HepG2 (cell line): Measurements from ENCODE around the gene ZNF396. TPM values are rescaled to one million over a fixed set of nuclear protein-coding genes. Genes with fewer than 3 reads are reported as not detected.

Source experiments
- ATAC-seq: fragments of 200-7000 bp; cut with Tn5 transposase; 3 replicates; pipeline ENCODE4 v1.9.1; 2020; ENCODE audit warnings: mild to moderate bottlenecking, moderate library complexity
- BruUV-seq: library from RNA; stranded (reverse); fragments of 400-500 nt; replicated peaks from 2 replicates; lab custom pipeline; 2021; lab: Mats Ljungman, UMichigan
- CTCF ChIA-PET: fragments of 300-600 bp; formaldehyde crosslinking; extraction: SDS; loops from one replicate; lab custom pipeline; 2021; ENCODE audit warnings: low total read pairs, inconsistent platforms, low intra/inter-chr PET ratio; lab: Yijun Ruan, JAX
- POLR2A ChIA-PET: fragments of 350-600 bp; sonication (Branson Sonifier 250); formaldehyde crosslinking; loops from one replicate; lab custom pipeline; 2020; ENCODE audit warnings: antibody characterized with exemption, inconsistent platforms; lab: Yijun Ruan, JAX
- DNase-seq: peaks from one replicate; pipeline ENCODE4 v3.0.0-alpha.2; 2015; ENCODE audit warnings: low spot score
- FAIRE-seq: peaks from 3 replicates; lab custom pipeline; 2011; peaks lifted over from hg19 to GRCh38; lab: Jason Lieb, UNC
- H2AFZ ChIP-seq: one replicate; pipeline ENCODE4 v1.6.1; 2011; ENCODE audit warnings: low read length, inconsistent platforms
- H3K27ac ChIP-seq: fragments of 300-600 bp; 3 replicates; pipeline ENCODE4 v1.8.0; 2011; ENCODE audit warnings: mixed run types, mild to moderate bottlenecking, mixed read lengths, low read length, inconsistent platforms; ENCODE audit not compliant: insufficient read depth; ENCODE audit errors: extremely low read length
- H3K27me3 ChIP-seq, 2 experiments: fragments of 200-600 bp in 1 of 2; 2 replicates in 1 of 2; 3 replicates in 1 of 2; pipeline versions ENCODE4 v1.6.0 to v1.8.0; 2011; ENCODE audit warnings: low read length in 2 of 2, mild to moderate bottlenecking in 2 of 2, moderate library complexity in 2 of 2, inconsistent platforms in 1 of 2; ENCODE audit not compliant: insufficient read depth in 2 of 2, control insufficient read depth in 1 of 2
- H3K36me3 ChIP-seq, 2 experiments: fragments of 200-600 bp in 1 of 2; replicated peaks in 1 of 2; 2 replicates in 1 of 2; 3 replicates in 1 of 2; pipeline versions ENCODE4 v1.5.1 to v1.8.0; 2011; ENCODE audit warnings: low read length in 2 of 2, inconsistent platforms in 1 of 2; ENCODE audit not compliant: insufficient read depth in 2 of 2, control insufficient read depth in 1 of 2
- H3K4me1 ChIP-seq: 2 replicates; pipeline ENCODE4 v1.5.1; 2012; ENCODE audit warnings: low read length, inconsistent platforms; ENCODE audit not compliant: insufficient read depth
- H3K4me2 ChIP-seq: 2 replicates; pipeline ENCODE4 v1.6.0; 2011; ENCODE audit warnings: low read depth, low read length, inconsistent platforms
- H3K4me3 ChIP-seq, 3 experiments: fragments of 200-600 bp in 1 of 3; sonication (generic), shearing (Covaris generic) in 1 of 3; replicated peaks in 1 of 3; 2 replicates each; pipeline ENCODE4 v1.5.1; 2011 to 2016; ENCODE audit warnings: low read length in 3 of 3, inconsistent platforms in 2 of 3, low read depth in 2 of 3, mild to moderate bottlenecking in 2 of 3, control low read depth in 1 of 3, mixed read lengths in 1 of 3; ENCODE audit not compliant: insufficient read depth in 1 of 3
- H3K79me2 ChIP-seq: one replicate; pipeline ENCODE4 v1.6.1; 2011; ENCODE audit warnings: low read length, inconsistent platforms; ENCODE audit not compliant: insufficient read depth
- H3K9ac ChIP-seq: 2 replicates; pipeline ENCODE4 v1.6.0; 2011; ENCODE audit warnings: mild to moderate bottlenecking, low read depth, low read length, inconsistent platforms; ENCODE audit not compliant: insufficient read depth
- H3K9me3 ChIP-seq: 2 replicates; pipeline ENCODE4 v1.5.1; 2012; ENCODE audit warnings: mild to moderate bottlenecking, low read length
- H4K20me1 ChIP-seq: 2 replicates; pipeline ENCODE4 v1.6.0; 2011; ENCODE audit warnings: inconsistent platforms, mild to moderate bottlenecking, low read length, moderate library complexity; ENCODE audit not compliant: insufficient read depth
- KLF12 ChIP-seq: sonication (generic); formaldehyde crosslinking; IDR thresholded peaks from 2 replicates; pipeline ENCODE4 v1.4.0; 2020; ENCODE audit warnings: missing genetic modification reagents, borderline replicate concordance
- MED8 ChIP-seq: sonication (generic); formaldehyde crosslinking; IDR thresholded peaks from 2 replicates; pipeline ENCODE4 v1.8.1; 2023; ENCODE audit warnings: mild to moderate bottlenecking, missing genetic modification reagents; ENCODE audit not compliant: insufficient replicate concordance
- MIER3 ChIP-seq: IDR thresholded peaks from 2 replicates; pipeline ENCODE4 v1.6.1; 2016; ENCODE audit warnings: missing compliant biosample characterization, borderline replicate concordance
- NFYB ChIP-seq: sonication (generic); formaldehyde crosslinking; IDR thresholded peaks from 2 replicates; pipeline ENCODE4 v1.4.0; 2020; ENCODE audit warnings: missing genetic modification reagents
- PRMT3 ChIP-seq: sonication (generic); formaldehyde crosslinking; IDR thresholded peaks from 2 replicates; pipeline ENCODE4 v1.8.1; 2022; ENCODE audit warnings: low read depth, mild to moderate bottlenecking, moderate library complexity, missing genetic modification reagents, borderline replicate concordance
- TSC22D2 ChIP-seq: sonication (generic); formaldehyde crosslinking; IDR thresholded peaks from 2 replicates; pipeline ENCODE4 v1.5.1; 2020; ENCODE audit warnings: missing genetic modification reagents, mild to moderate bottlenecking, borderline replicate concordance
- ZBTB1 ChIP-seq: sonication (generic); formaldehyde crosslinking; IDR thresholded peaks from 2 replicates; pipeline ENCODE4 v1.4.0; 2020; ENCODE audit warnings: missing genetic modification reagents, borderline replicate concordance
- ZNF343 ChIP-seq: sonication (generic); formaldehyde crosslinking; IDR thresholded peaks from 2 replicates; pipeline ENCODE4 v1.4.0; 2020; ENCODE audit warnings: mild to moderate bottlenecking, missing genetic modification reagents
- ZNF530 ChIP-seq: sonication (generic); formaldehyde crosslinking; IDR thresholded peaks from 2 replicates; pipeline ENCODE4 v1.5.0; 2020; ENCODE audit warnings: low read depth, mild to moderate bottlenecking, missing genetic modification reagents
- ZNF615 ChIP-seq: sonication (generic); formaldehyde crosslinking; IDR thresholded peaks from 2 replicates; pipeline ENCODE4 v1.5.0; 2020; ENCODE audit warnings: mild to moderate bottlenecking, missing genetic modification reagents, borderline replicate concordance
- ZNF629 ChIP-seq: sonication (generic); formaldehyde crosslinking; conservative IDR thresholded peaks from 2 replicates; pipeline ENCODE4 v1.5.0; 2020; ENCODE audit warnings: missing genetic modification reagents
- WGBS: methylation state at CpG from one replicate; pipeline ENCODE4 v1.1.6; 2017; ENCODE audit warnings: low lambda C conversion rate; 5-methylcytosine and 5-hydroxymethylcytosine counted together
- in situ Hi-C: cut with HindIII; loops from 2 replicates; pipeline ENCODE4 v1.10.0; 2017; ENCODE audit warnings: low pct_unique_long_range_greater_than_20kb; ENCODE audit not compliant: extremely low pct_ligation_motif_present
- intact Hi-C: fragments of 100-400 bp; cut with micrococcal nuclease; formaldehyde crosslinking; loops from one replicate; pipeline ENCODE4 v1.10.0; 2022; ENCODE audit not compliant: unreplicated experiment
- polyA plus RNA-seq, 8 experiments: library from polyadenylated mRNA; depleted of rRNA in 3 of 8; stranded (reverse) in 7 of 8; unstranded in 1 of 8; fragments of >200 nt; fragmentation: Illumina TruSeq in 4 of 8; extraction: Trizol in 4 of 8; gene quantifications; 2 replicates each; pipeline versions ENCODE4 v1.2.1 to v1.2.3, GENCODE V29; 2011 to 2016; ENCODE audit warnings: low read depth in 4 of 8, missing spikeins in 1 of 8, mixed read lengths in 1 of 8; ENCODE audit not compliant: insufficient read depth in 1 of 8
- total RNA-seq, 5 experiments: library from RNA; depleted of rRNA; stranded (reverse); fragments of >200 nt; fragmentation: Illumina TruSeq; extraction: Trizol; gene quantifications; 2 replicates each; pipeline ENCODE4 v1.2.3, GENCODE V29; 2016; ENCODE audit warnings: low read depth in 1 of 5
- TF ChIP-seq, protein P1 (sequence below), 2 experiments: sonication (generic) in 1 of 2; formaldehyde crosslinking in 1 of 2; IDR thresholded peaks; 2 replicates each; pipeline versions ENCODE4 v1.6.1 to v1.9.0; 2014 to 2022; ENCODE audit warnings: antibody characterized with exemption in 1 of 2, borderline replicate concordance in 1 of 2, inconsistent platforms in 1 of 2, low read depth in 1 of 2, missing genetic modification reagents in 1 of 2

The ZNF396 gene
- total and polyA plus RNA-seq, 2 of the 13 experiments (the other 11 are each of a cell fraction or from before 2014, with no cell fraction given): 0.25 to 0.75 TPM

DNA sequence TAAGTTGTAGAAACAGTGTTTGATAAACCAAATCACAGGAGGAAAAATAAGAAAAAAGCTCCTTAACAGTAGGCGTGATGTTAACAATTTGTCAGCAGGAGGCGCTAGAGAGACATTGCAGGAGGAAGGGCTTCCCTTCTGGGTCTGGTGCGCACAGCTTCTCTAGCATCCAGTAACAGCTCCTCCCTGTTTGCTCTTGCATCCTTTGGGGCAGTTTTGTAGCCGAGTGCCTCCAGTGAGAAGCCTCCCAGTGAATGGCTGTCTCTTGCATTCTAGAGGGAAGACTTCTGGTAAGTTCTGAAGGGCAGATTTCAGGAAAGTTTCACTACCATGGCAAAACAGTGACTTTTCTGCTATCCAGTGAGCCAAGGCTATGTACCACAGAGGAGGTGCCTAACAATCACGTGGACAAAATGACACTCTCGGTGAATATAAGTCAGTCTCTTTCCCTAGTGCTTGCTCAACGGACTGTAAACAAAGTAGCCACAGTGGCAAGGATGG, 9.5 kb upstream of the ZNF396 start (continued):
- TF ChIP-seq, protein P1, sequence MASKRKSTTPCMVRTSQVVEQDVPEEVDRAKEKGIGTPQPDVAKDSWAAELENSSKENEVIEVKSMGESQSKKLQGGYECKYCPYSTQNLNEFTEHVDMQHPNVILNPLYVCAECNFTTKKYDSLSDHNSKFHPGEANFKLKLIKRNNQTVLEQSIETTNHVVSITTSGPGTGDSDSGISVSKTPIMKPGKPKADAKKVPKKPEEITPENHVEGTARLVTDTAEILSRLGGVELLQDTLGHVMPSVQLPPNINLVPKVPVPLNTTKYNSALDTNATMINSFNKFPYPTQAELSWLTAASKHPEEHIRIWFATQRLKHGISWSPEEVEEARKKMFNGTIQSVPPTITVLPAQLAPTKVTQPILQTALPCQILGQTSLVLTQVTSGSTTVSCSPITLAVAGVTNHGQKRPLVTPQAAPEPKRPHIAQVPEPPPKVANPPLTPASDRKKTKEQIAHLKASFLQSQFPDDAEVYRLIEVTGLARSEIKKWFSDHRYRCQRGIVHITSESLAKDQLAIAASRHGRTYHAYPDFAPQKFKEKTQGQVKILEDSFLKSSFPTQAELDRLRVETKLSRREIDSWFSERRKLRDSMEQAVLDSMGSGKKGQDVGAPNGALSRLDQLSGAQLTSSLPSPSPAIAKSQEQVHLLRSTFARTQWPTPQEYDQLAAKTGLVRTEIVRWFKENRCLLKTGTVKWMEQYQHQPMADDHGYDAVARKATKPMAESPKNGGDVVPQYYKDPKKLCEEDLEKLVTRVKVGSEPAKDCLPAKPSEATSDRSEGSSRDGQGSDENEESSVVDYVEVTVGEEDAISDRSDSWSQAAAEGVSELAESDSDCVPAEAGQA (IDR thresholded peaks at IDR 0.05; ENCODE audit: low read depth): no peak
- TF ChIP-seq, protein P1 (CRISPR knock-in tag; IDR thresholded peaks at IDR 0.05; ENCODE audit: borderline replicate concordance): no peak
- TF ChIP-seq MIER3: no peak

DNA sequence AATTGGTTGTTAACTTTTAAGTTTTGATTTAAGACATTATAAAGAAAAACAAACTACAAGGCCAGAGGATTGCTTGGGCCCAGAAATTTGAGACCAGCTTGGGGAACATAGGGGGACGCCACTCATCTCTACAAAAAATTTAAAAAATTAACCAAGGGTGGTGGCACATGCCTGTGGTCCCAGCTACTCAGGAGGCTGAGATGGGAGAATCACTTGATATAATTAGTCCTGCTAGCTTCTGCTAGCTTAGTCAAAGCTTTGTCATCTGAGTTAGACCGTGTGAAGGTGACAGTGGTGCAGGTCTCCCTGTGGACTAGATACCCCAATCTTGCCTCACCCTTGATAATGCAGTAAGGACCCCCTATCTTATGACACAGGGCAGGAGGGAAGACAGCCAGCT, 6.0 kb upstream of the ZNF396 start:
- in situ Hi-C loops: loop anchor here (25.0 kb wide), 1 partner anchor 579 kb away; the partner anchor contains the start of gene RMP24
- ATAC-seq: no peak

More for the DNA sequence above, 6.0 kb upstream of the ZNF396 start:
- H3K4me1 ChIP-seq: peaks cover 7% of the 10 kb centered on the region
- no peak overlapping the region for H2AFZ ChIP-seq
- H3K4me2 ChIP-seq: no peak overlapping the region
- BruUV-seq: no TSS peak
- intact Hi-C loops: no loop called here
- H3K9ac ChIP-seq: no peak overlapping the region
- ChIA-PET POLR2A (no interaction called here), CTCF (no interaction called here)
- H4K20me1 ChIP-seq: no peaks in the 10 kb centered on the region
- 22% methylated on average over 2 of the region's 2 CpGs for WGBS
- TF ChIP-seq KLF12 (CRISPR knock-in tag) (no peak), ZNF615 (CRISPR knock-in tag) (no peak), ZBTB1 (CRISPR knock-in tag) (no peak), MED8 (CRISPR knock-in tag) (no peak), NFYB (CRISPR knock-in tag) (no peak), ZNF530 (CRISPR knock-in tag) (no peak), ZNF629 (CRISPR knock-in tag) (no peak), TSC22D2 (CRISPR knock-in tag) (no peak), MIER3 (no peak), PRMT3 (CRISPR knock-in tag) (no peak), ZNF343 (CRISPR knock-in tag) (no peak)
- no peak overlapping the region for H3K4me3 ChIP-seq
- FAIRE-seq (no peak), DNase-seq (no peak)
- H3K27ac ChIP-seq: no peak overlapping the region
- H3K79me2 ChIP-seq: no peaks in the 10 kb centered on the region
- H3K27me3 ChIP-seq: peaks cover 0 to 8% of the 10 kb centered on the region in 2 experiments; a peak in 1 of 5 replicates
- H3K36me3 ChIP-seq: no peaks in the 10 kb centered on the region
- H3K9me3 ChIP-seq: no peaks in the 10 kb centered on the region
